Gastrocnemius medialis (tissue), 4 donors: Measurements from ENCODE around the gene STX11.

Source experiments
- CTCF ChIP-seq, 5 experiments: fragments of 450-650 bp in 3 of 5; fragments of 200-600 bp in 2 of 5; sonication (generic) in 2 of 5; IDR thresholded peaks in 4 of 5; conservative IDR thresholded peaks in 1 of 5; 1 replicate in 4 of 5; 2 replicates in 1 of 5; pipeline ENCODE4 v1.5.1; 2016 to 2019; ENCODE audit warnings: antibody characterized with exemption in 5 of 5, mild to moderate bottlenecking in 3 of 5, moderate library complexity in 3 of 5
- POLR2A ChIP-seq, 2 donors: fragments of 450-650 bp; IDR thresholded peaks; one replicate each; pipeline ENCODE4 v1.6.1; 2017; ENCODE audit warnings: antibody characterized with exemption in 2 of 2, mild to moderate bottlenecking in 2 of 2, moderate library complexity in 2 of 2

- TF ChIP-seq CTCF (IDR thresholded peaks at IDR 0.05 in 4 of 5, conservative IDR thresholded peaks at IDR 0.05 in 1 of 5) (no peak), POLR2A (IDR thresholded peaks at IDR 0.05) (no peak)
Observed at GRCh38 chr6:144190080-144190479, 39.8 kb downstream of the STX11 start.
